ENCODE results near the gene YDJC. TPM values are rescaled to one million over a fixed set of nuclear protein-coding genes. Genes with fewer than 3 reads are reported as not detected.
"Not testable (repeated sequence)": the region's sequence is repeated elsewhere in the genome, so short reads cannot be mapped to it uniquely, and the experiment has no call there.

Gene YDJC
- total and polyA plus RNA-seq, 2 of the 13 experiments (the other 11 are each of a cell fraction or from before 2014, with no cell fraction given): 15.3 to 32.0 TPM

DNA sequence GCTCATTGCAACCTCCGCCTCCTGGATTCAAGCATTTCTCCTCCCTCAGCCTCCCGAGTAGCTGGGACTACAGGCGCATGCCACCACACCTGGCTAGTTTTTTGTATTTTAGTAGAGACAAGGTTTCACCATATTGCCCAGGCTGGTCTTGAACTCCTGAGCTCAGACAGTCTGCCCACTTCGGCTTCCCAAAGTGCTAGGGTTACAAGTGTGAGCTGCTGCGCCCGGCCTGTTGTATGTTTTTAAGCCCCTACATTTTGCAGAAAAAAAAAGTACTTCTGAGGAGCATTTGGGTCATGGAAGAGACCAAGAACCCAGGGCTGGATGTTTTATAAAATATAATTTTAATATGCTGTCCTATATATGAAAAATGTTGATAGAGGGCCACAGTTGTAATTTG lies 12.5 kb downstream of the YDJC start:
- POLR2A ChIA-PET: interaction anchor here (0.9 kb wide), 1 partner anchor 12 kb away, joined by 3 read pairs; no protein-coding TSS in a partner anchor

DNA sequence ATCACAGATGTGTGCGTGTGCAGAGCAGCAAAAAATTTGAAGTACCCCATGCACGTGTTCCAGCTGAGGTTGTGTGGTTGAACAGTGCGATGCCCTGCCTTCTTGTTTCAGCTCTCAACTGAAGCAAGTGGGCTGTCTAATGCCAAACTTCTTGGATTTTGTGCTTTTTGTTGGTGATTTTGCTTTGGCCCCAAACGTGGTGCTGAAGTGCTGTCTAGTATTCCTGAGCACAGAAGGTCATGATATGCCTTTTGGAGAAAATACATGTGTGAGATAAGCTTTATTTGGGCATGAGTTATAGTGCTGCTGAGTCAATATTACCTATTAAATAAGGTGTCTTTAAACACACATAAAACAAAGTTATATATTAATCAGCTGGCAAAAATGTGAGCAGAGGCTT lies 14.1 kb downstream of the YDJC start:
- intact Hi-C loops (cut with micrococcal nuclease; ENCODE audit: unreplicated experiment) (no loop called here), in situ Hi-C loops (cut with HindIII; ENCODE audit: extremely low pct_ligation_motif_present, low pct_unique_long_range_greater_than_20kb) (no loop called here)
- Histone ChIP-seq H3K9ac (ENCODE audit: insufficient read depth, low read depth, low read length) (no peak overlapping the region), H3K27me3 (ENCODE audit: control insufficient read depth in 1 of 2, insufficient read depth in 2 of 2, low read length in 2 of 2) (no peaks in the 10 kb centered on the region), H3K27ac (ENCODE audit: extremely low read length, insufficient read depth, low read length) (no peak overlapping the region), H3K9me3 (ENCODE audit: low read length) (no peaks in the 10 kb centered on the region), H3K79me2 (ENCODE audit: insufficient read depth, low read length) (peaks cover 34% of the 10 kb centered on the region), H2AFZ (ENCODE audit: low read length) (no peak overlapping the region), H3K4me2 (ENCODE audit: low read depth, low read length) (no peak overlapping the region), H3K36me3 (replicated peaks in 1 of 2; ENCODE audit: control insufficient read depth in 1 of 2, insufficient read depth in 2 of 2, low read length in 2 of 2) (peaks cover 20 to 66% of the 10 kb centered on the region in 2 experiments), H3K4me1 (ENCODE audit: insufficient read depth, low read length) (no peaks in the 10 kb centered on the region), H3K4me3 (replicated peaks in 1 of 3; ENCODE audit: insufficient read depth in 1 of 3, low read depth in 2 of 3, low read length in 3 of 3) (no peak overlapping the region), H4K20me1 (ENCODE audit: insufficient read depth, low read length) (peaks cover 20% of the 10 kb centered on the region; the same call in 1 of the 2 replicates)
- ChIA-PET CTCF (ENCODE audit: low intra/inter-chr PET ratio, low total read pairs) (no interaction called here), POLR2A (no interaction called here)
- WGBS (ENCODE audit: low lambda C conversion rate): 95% methylated on average over 4 of the region's 4 CpGs
- FAIRE-seq (no peak), DNase-seq (ENCODE audit: low spot score) (no peak), ATAC-seq (no peak)
- TF ChIP-seq KLF13 (CRISPR knock-in tag; IDR thresholded peaks at IDR 0.05) (no peak), RBM22 (optimal IDR thresholded peaks at IDR 0.05; ENCODE audit: low read length) (peak; percentile 24)
- BruUV-seq (replicated peaks): no TSS peak

More for the DNA sequence above, 12.5 kb downstream of the YDJC start:
- peaks cover 34% of the 10 kb centered on the region for H3K79me2 ChIP-seq (ENCODE audit: insufficient read depth, low read length)
- H3K9ac ChIP-seq (ENCODE audit: insufficient read depth, low read depth, low read length); H3K4me1 ChIP-seq (ENCODE audit: insufficient read depth, low read length); DNase-seq (ENCODE audit: low spot score); in situ Hi-C loops (cut with HindIII; ENCODE audit: extremely low pct_ligation_motif_present, low pct_unique_long_range_greater_than_20kb); FAIRE-seq; BruUV-seq (replicated peaks); H3K4me3 ChIP-seq (replicated peaks in 1 of 3; ENCODE audit: insufficient read depth in 1 of 3, low read depth in 2 of 3, low read length in 3 of 3); ATAC-seq; CTCF ChIA-PET (ENCODE audit: low intra/inter-chr PET ratio, low total read pairs); H3K27ac ChIP-seq (ENCODE audit: extremely low read length, insufficient read depth, low read length); H3K9me3 ChIP-seq (ENCODE audit: low read length); H2AFZ ChIP-seq (ENCODE audit: low read length); intact Hi-C loops (cut with micrococcal nuclease; ENCODE audit: unreplicated experiment); H3K27me3 ChIP-seq (ENCODE audit: control insufficient read depth in 1 of 2, insufficient read depth in 2 of 2, low read length in 2 of 2); H3K4me2 ChIP-seq (ENCODE audit: low read depth, low read length): not testable (repeated sequence)
- WGBS (ENCODE audit: low lambda C conversion rate): over 99% methylated on average over 6 of the region's 6 CpGs
- peaks cover 13 to 64% of the 10 kb centered on the region in 2 experiments for H3K36me3 ChIP-seq (replicated peaks in 1 of 2; ENCODE audit: control insufficient read depth in 1 of 2, insufficient read depth in 2 of 2, low read length in 2 of 2)
- H4K20me1 ChIP-seq (ENCODE audit: insufficient read depth, low read length): peaks cover 22% of the 10 kb centered on the region; the same call in 1 of the 2 replicates
